Measurements from ENCODE around the gene GLRX.
"Not testable (repeated sequence)": the region's sequence is repeated elsewhere in the genome, so short reads cannot be mapped to it uniquely, and the experiment has no call there.

The GLRX gene

GRCh38 chr5:95852567-95852966 lies 30.0 kb upstream of the GLRX start:
- no peak for DNase-seq (ENCODE audit: low spot score)

GRCh38 chr5:95851141-95851540 lies 28.6 kb upstream of the GLRX start:
- DNase-seq (ENCODE audit: low spot score) = not testable (repeated sequence)

- DNase-seq (ENCODE audit: low spot score) = no peak
Observed at GRCh38 chr5:95850391-95850894, 27.9 kb upstream of the GLRX start.

- no peak for DNase-seq (ENCODE audit: low spot score)
Observed at GRCh38 chr5:95848701-95849100, 26.2 kb upstream of the GLRX start.

- DNase-seq (ENCODE audit: low spot score) = no peak
Observed at GRCh38 chr5:95847261-95847592, 24.7 kb upstream of the GLRX start.

GRCh38 chr5:95846554-95847260 lies 24.2 kb upstream of the GLRX start:
- DNase-seq (ENCODE audit: low spot score) = peak; percentile 79

GRCh38 chr5:95845391-95845790 lies 22.9 kb upstream of the GLRX start:
- DNase-seq (ENCODE audit: low spot score) = no peak

GRCh38 chr5:95843733-95844223 lies 21.3 kb upstream of the GLRX start:
- no peak for DNase-seq (ENCODE audit: low spot score)

GRCh38 chr5:95842854-95843544 lies 20.5 kb upstream of the GLRX start:
- peak; percentile 63 for DNase-seq (ENCODE audit: low spot score)

- no peak for DNase-seq (ENCODE audit: low spot score)
Observed at GRCh38 chr5:95841914-95842812, 19.6 kb upstream of the GLRX start.

- no peak for DNase-seq (ENCODE audit: low spot score)
Observed at GRCh38 chr5:95840956-95841705, 18.6 kb upstream of the GLRX start.

GRCh38 chr5:95839658-95840057 lies 17.1 kb upstream of the GLRX start:
- DNase-seq (ENCODE audit: low spot score) = no peak

- DNase-seq (ENCODE audit: low spot score) = no peak
Observed at GRCh38 chr5:95838556-95838955, 16.0 kb upstream of the GLRX start.

GRCh38 chr5:95838001-95838520 lies 15.5 kb upstream of the GLRX start:
- DNase-seq (ENCODE audit: low spot score) = no peak

- no peak for DNase-seq (ENCODE audit: low spot score)
Observed at GRCh38 chr5:95837492-95837891, 15.0 kb upstream of the GLRX start.

- DNase-seq (ENCODE audit: low spot score) = not testable (repeated sequence)
Observed at GRCh38 chr5:95836971-95837370, 14.4 kb upstream of the GLRX start.

- no peak for DNase-seq (ENCODE audit: low spot score)
Observed at GRCh38 chr5:95836544-95836943, 14.0 kb upstream of the GLRX start.

GRCh38 chr5:95835682-95836385 lies 13.3 kb upstream of the GLRX start:
- no peak for DNase-seq (ENCODE audit: low spot score)

GRCh38 chr5:95832664-95833063 lies 10.1 kb upstream of the GLRX start:
- DNase-seq (ENCODE audit: low spot score) = no peak

- no peak for DNase-seq (ENCODE audit: low spot score)
Observed at GRCh38 chr5:95830226-95830625, 7.7 kb upstream of the GLRX start.

- no peak for DNase-seq (ENCODE audit: low spot score)
Observed at GRCh38 chr5:95827892-95828246, 5.3 kb upstream of the GLRX start.

All from SW480 (cell line).